Fibroblast of peridontal ligament (primary cell): ENCODE results near the gene MYO16.
A peak's percentile ranks its signal among the peaks of the same experiment; 100 is the strongest.
"Not testable (repeated sequence)": the region's sequence is repeated elsewhere in the genome, so short reads cannot be mapped to it uniquely, and the experiment has no call there.

Experiments
- DNase-seq: peaks from one replicate; pipeline ENCODE4 v3.0.0-alpha.2; 2010; ENCODE audit errors: extremely low read depth

The MYO16 gene

GRCh38 chr13:108895220-108895704 is 265.9 kb downstream of the MYO16 start:
- DNase-seq = peak; percentile 68

GRCh38 chr13:108897955-108898354 is 268.5 kb downstream of the MYO16 start:
- no peak for DNase-seq

GRCh38 chr13:108902405-108903155 is 273.2 kb downstream of the MYO16 start:
- peak; percentile 55 for DNase-seq

GRCh38 chr13:108903613-108904012 is 274.2 kb downstream of the MYO16 start:
- no peak for DNase-seq

- DNase-seq = no peak
Observed at GRCh38 chr13:108911807-108912206, 282.4 kb downstream of the MYO16 start.

- DNase-seq = not testable (repeated sequence)
Observed at GRCh38 chr13:108913731-108914130, 284.3 kb downstream of the MYO16 start.

- DNase-seq = peak; percentile 78
Observed at GRCh38 chr13:108915095-108915633, 285.8 kb downstream of the MYO16 start.

- DNase-seq = peak; percentile 96
Observed at GRCh38 chr13:108915634-108916512, 286.5 kb downstream of the MYO16 start.

GRCh38 chr13:108917581-108917980 is 288.2 kb downstream of the MYO16 start:
- peak; percentile 78 for DNase-seq

- DNase-seq = peak; percentile 69
Observed at GRCh38 chr13:108919036-108919907, 289.9 kb downstream of the MYO16 start.

GRCh38 chr13:108920137-108920536 is 290.7 kb downstream of the MYO16 start:
- DNase-seq = no peak

- no peak for DNase-seq
Observed at GRCh38 chr13:108921238-108921637, 291.8 kb downstream of the MYO16 start.

- no peak for DNase-seq
Observed at GRCh38 chr13:108922108-108922507, 292.7 kb downstream of the MYO16 start.

GRCh38 chr13:108923386-108924047 is 294.1 kb downstream of the MYO16 start:
- DNase-seq = no peak

GRCh38 chr13:108924134-108924533 is 294.7 kb downstream of the MYO16 start:
- peak; percentile 43 for DNase-seq

GRCh38 chr13:108924541-108924940 is 295.1 kb downstream of the MYO16 start:
- DNase-seq = no peak

- DNase-seq = no peak
Observed at GRCh38 chr13:108925070-108925469, 295.7 kb downstream of the MYO16 start.

GRCh38 chr13:108926862-108927261 is 297.5 kb downstream of the MYO16 start:
- DNase-seq = no peak

GRCh38 chr13:108927615-108928014 is 298.2 kb downstream of the MYO16 start:
- DNase-seq = no peak

- DNase-seq = peak; percentile 65
Observed at GRCh38 chr13:108929532-108930206, 300.3 kb downstream of the MYO16 start.
